ENCODE measurements around the gene TOPBP1.

The TOPBP1 gene

GRCh38 chr3:133620066-133620784 lies 41.5 kb downstream of the TOPBP1 start:
- H3K36me3 ChIP-seq (replicated peaks): peaks cover 14% of the 10 kb centered on the region
- no peak for TF ChIP-seq CTCF (IDR thresholded peaks at IDR 0.05; ENCODE audit: low read depth, low read length, missing control alignments)
- H3K27me3 ChIP-seq (replicated peaks): no peaks in the 10 kb centered on the region
- H3K4me3 ChIP-seq (ENCODE audit: low read depth, low read length): no peak overlapping the region
- no peak for DNase-seq
- in situ Hi-C loops (cut with HindIII; ENCODE audit: low pct_ligation_motif_present, low sequenced_read_pairs): no loop called here
- H3K27ac ChIP-seq: no peak overlapping the region

- Histone ChIP-seq H3K4me3 (ENCODE audit: low read depth, low read length) (no peak overlapping the region), H3K36me3 (replicated peaks) (peaks cover 6% of the 10 kb centered on the region), H3K27ac (no peak overlapping the region), H3K27me3 (replicated peaks) (no peaks in the 10 kb centered on the region)
- no peak for TF ChIP-seq CTCF (IDR thresholded peaks at IDR 0.05; ENCODE audit: low read depth, low read length, missing control alignments)
- in situ Hi-C loops (cut with HindIII; ENCODE audit: low pct_ligation_motif_present, low sequenced_read_pairs): no loop called here
- DNase-seq: no peak
These were observed 50.2 kb downstream of the TOPBP1 start for GRCh38 chr3:133611534-133611933.

- in situ Hi-C loops (cut with HindIII; ENCODE audit: low pct_ligation_motif_present, low sequenced_read_pairs): no loop called here
- TF ChIP-seq CTCF (IDR thresholded peaks at IDR 0.05; ENCODE audit: low read depth, low read length, missing control alignments): no peak
- DNase-seq: peak; percentile 52
- Histone ChIP-seq H3K36me3 (replicated peaks) (peaks cover 6% of the 10 kb centered on the region), H3K27me3 (replicated peaks) (no peaks in the 10 kb centered on the region), H3K27ac (no peak overlapping the region), H3K4me3 (ENCODE audit: low read depth, low read length) (no peak overlapping the region)
These were observed 51.7 kb downstream of the TOPBP1 start for GRCh38 chr3:133610031-133610430.

GRCh38 chr3:133608388-133608787 lies 53.4 kb downstream of the TOPBP1 start:
- Histone ChIP-seq H3K4me3 (ENCODE audit: low read depth, low read length) (no peak overlapping the region), H3K27me3 (replicated peaks) (no peaks in the 10 kb centered on the region), H3K36me3 (replicated peaks) (peaks cover 6% of the 10 kb centered on the region), H3K27ac (no peak overlapping the region)
- no peak for TF ChIP-seq CTCF (IDR thresholded peaks at IDR 0.05; ENCODE audit: low read depth, low read length, missing control alignments)
- in situ Hi-C loops (cut with HindIII; ENCODE audit: low pct_ligation_motif_present, low sequenced_read_pairs): no loop called here
- no peak for DNase-seq

GRCh38 chr3:133607816-133608215 lies 53.9 kb downstream of the TOPBP1 start:
- Histone ChIP-seq H3K27ac (no peak overlapping the region), H3K27me3 (replicated peaks) (no peaks in the 10 kb centered on the region), H3K36me3 (replicated peaks) (peaks cover 6% of the 10 kb centered on the region), H3K4me3 (ENCODE audit: low read depth, low read length) (no peak overlapping the region)
- DNase-seq: no peak
- in situ Hi-C loops (cut with HindIII; ENCODE audit: low pct_ligation_motif_present, low sequenced_read_pairs): no loop called here
- no peak for TF ChIP-seq CTCF (IDR thresholded peaks at IDR 0.05; ENCODE audit: low read depth, low read length, missing control alignments)

- Histone ChIP-seq H3K27me3 (replicated peaks) (no peaks in the 10 kb centered on the region), H3K36me3 (replicated peaks) (peaks cover 6% of the 10 kb centered on the region), H3K4me3 (ENCODE audit: low read depth, low read length) (no peak overlapping the region), H3K27ac (no peak overlapping the region)
- in situ Hi-C loops (cut with HindIII; ENCODE audit: low pct_ligation_motif_present, low sequenced_read_pairs): no loop called here
- TF ChIP-seq CTCF (IDR thresholded peaks at IDR 0.05; ENCODE audit: low read depth, low read length, missing control alignments): no peak
- no peak for DNase-seq
These were observed 54.8 kb downstream of the TOPBP1 start for GRCh38 chr3:133606902-133607301.
